NCI-H524 (cell line): ENCODE measurements around the gene SLC25A6.
"Not testable (repeated sequence)": the region's sequence is repeated elsewhere in the genome, so short reads cannot be mapped to it uniquely, and the experiment has no call there.

Experiments
- DNase-seq, 2 experiments: peaks; one replicate each; lab custom pipeline; 2025; lab: John Stamatoyannopoulos, UW

SLC25A6 gene

DNA sequence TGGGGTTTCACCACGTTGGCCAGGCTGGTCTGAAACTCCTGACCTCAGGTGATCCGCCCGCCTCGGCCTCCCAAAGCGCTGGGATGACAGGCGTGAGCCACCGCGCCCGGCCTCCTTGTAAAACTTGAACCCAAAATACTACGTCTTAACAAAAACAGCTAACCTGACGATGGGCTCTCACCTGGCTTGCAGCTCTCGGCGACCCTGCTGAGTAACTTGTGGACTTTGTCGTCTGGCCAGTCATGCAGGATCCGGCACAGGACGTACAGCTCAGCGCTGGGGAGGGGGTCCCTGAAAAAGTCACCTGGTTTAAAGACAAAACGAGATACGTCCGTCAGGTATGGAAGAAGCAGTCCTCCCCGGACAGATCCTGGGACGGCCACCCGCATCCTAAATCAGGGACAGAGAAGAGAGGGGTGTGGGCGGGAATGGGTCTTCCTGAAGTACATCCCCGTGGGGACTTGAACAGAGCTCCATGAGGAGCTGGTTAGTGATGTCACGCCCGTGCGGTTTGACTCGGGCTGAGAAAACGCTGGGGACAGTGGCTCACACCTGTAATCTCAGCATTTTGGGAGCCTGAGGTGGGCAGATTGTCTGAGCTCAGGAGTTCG, 20.7 kb upstream of the SLC25A6 start:
- no peak for DNase-seq

- no peak for DNase-seq
Measured at GRCh38 chrX:1411326-1411725, 19.4 kb upstream of the SLC25A6 start.

- DNase-seq = no peak
Measured at GRCh38 chrX:1407035-1407434, 15.1 kb upstream of the SLC25A6 start.

- not testable (repeated sequence) for DNase-seq
Measured at GRCh38 chrX:1405769-1406168, 13.9 kb upstream of the SLC25A6 start.

GRCh38 chrX:1403867-1404266, 12.0 kb upstream of the SLC25A6 start:
- not testable (repeated sequence) for DNase-seq

GRCh38 chrX:1403228-1403627, 11.3 kb upstream of the SLC25A6 start:
- DNase-seq = no peak

DNA sequence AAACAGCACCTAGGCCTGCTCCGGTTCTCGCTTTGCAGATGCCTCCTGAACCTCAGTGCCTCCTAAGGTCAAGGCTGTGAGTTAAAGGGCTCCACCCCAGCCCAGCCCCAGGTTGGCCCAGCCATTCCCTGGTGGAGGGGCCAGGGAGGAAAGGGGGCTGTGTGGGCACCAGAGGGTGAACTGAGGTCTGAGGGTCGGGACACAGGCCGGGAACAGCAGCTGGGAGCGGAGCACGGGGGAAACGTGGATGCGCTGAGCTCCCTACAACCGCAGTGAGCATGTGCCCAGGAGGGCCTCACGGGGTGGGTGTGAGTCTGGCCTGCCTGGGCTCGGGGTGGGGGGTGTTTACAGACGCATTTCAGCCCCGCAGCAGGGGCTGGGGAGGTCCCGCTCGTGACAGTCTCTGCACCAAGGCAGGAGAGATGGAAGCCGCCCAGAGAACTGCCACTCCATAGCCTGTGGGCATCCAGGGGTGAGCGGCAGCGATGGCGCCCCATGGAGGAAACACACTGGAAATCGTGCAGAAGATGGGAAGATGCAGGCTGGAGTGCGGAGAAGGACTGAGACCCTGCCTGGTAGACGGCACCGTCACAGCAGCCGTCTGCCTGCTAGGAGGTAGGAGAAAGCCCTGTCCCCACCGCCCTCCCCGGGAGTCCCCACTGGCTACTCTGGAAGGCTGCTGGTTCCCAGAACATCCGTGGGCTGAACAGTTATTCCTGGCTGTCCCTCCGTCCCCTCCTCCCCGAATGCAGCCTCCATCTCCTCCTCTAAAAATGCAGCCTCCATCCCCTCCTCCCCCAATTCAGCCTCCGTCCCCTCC, 9.9 kb upstream of the SLC25A6 start:
- no peak for DNase-seq

DNA sequence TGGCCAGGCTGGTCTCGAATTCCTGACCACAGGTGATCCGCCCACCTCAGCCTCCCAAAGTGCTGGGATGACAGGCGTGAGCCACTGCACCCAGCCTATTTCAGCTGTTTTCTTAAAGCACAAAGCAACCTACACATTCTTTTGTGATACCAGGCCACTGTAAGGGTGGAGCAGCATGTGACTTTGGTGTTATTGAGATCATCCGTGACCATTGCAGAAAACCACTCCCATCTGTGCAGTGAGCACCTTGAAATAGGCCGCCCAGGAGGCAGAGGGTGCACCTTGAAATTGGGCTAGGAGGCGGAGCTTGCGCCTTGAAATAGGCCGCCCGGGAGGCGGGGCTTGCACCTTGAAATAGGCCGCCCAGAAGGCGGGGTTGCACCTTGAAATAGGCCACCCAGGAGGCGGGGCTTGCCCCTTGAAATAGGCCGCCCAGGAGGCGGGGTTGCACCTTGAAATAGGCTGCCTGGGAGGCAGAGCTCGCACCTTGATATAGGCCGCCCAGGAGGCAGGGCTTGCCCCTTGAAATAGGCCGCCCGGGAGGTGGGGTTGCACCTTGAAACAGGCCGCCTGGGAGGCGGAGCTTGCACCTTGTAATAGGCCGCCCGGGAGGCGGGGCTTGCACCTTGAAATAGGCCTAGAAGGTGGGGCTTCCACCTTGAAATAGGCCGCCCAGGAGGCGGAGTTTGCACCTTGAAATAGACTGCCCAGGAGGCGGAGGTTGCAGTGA, 9.0 kb upstream of the SLC25A6 start:
- no peak for DNase-seq

GRCh38 chrX:1400049-1400448, 8.1 kb upstream of the SLC25A6 start:
- DNase-seq = no peak

DNA sequence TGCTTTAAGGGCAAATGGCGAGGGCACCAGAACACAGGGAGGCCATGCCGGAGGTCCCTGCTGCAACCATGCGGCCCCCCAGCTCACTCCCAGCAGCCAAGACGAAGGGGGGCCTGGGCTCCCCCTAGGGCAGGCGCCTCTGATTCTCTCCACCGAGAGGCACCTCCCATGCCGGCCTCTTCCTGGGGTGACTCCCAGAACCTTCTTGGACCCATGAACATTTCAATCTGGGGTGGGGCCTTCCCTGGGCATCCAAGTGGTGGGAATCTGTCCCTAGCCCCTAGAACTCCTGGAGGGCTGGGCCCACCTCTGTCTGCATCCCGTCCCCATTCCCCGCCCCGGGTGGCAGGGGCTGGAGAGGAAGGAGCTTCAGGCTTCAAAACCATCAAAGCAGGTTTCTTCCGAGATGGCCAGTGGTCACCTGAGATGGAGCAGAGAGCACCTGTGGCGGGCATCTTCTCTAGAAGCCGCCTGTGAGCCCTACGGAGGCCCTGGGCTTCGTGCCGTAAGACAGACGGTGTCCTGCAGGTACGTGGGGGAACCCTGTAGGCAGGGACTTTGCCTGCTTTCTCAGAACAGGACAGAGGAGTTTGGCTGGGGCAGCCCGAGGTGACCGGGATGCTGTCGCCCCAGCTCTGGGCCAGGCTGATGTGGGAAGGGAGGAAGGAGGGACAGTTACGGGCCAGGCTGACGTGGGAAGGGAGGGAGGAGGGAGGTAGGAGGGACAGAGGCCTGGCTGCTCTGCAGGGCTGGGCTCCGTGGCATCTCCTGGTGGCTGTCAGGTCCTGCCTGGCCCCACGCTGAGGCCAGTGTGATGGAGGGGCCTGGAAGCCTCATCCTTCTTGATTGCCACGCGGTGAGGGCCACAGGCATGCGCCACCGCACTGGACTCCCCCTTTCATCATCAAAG, 6.8 kb upstream of the SLC25A6 start:
- no peak for DNase-seq

DNA sequence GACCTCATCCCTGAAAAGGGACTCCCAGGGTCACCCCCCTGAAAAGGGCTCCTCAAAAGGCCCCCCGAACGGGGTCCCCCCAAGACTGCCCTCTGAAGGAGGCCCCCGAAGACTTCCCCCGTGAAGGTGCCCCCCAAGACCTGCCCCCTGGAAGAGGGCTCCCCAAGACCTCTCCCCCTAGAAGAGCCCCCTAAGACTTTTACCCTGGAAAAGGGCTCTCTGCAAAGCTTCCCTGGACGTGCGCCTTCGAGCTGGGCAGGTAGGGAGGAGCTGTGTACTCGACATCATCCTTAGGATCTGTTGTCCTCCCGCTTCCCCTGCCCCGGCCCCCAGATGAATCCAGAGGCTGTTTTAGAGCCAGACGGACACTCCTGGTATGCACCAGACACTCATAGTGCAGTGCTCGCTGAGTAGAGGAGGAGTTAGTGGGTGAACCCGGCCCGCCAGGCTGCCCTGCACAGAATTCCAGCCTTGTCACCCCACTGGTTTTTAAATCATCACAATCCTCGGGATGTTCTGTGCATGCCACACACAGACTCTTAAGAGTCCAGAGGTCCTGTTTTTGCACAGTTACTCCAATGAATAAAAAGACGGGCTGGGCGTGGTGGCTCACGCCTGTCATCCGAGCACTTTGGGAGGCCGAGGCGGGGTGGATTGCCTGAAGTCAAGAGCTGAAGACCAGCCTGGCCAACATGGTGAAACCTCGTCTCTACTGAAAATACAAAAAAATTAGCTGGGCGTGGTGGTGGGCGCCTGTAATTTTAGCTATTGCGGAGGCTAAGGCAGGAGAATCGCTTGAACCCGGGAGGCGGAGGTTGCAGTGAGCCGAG, 5.7 kb upstream of the SLC25A6 start:
- DNase-seq = no peak

- DNase-seq = no peak
Measured at GRCh38 chrX:1397001-1397400, 5.1 kb upstream of the SLC25A6 start.

GRCh38 chrX:1395646-1396216, 3.8 kb upstream of the SLC25A6 start:
- no peak for DNase-seq

DNA sequence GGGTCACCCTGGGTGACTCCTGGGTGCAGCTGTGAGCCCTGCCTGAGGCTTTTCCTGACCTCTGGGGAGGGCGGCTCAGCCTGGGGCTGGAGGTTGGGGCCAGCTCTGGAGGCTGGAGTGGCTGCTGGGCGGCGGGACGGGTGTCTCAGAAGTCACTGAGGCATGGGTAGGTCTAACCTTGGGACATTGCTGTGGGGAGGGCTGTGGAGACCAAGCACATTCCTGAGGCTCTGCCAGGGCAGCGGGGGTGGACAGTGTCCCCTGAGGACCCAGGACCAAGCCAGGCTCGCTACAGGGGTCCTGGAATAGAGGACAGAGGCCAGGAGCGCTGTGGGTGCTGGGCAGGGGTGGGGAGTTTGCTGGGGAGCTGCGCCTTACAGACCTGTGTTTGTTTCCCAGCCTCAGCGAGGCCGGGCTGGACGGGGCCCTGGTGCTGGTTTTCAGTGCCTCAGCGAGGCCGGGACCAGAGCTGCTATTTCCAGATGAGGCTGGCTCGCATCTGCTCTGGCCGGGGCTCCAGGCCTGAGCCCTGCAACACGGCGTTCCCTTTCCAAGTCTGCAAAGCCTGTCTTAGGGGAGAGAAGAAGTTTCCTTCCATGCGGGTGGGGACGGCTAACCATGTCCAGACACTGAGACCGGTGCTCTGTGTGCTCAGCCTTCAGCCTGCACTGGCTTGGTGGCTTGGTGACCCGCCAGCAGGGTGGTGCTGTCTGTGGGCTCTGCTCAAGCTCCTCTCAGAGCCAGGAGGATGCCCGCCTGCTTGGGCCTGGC, 3.0 kb upstream of the SLC25A6 start:
- no peak for DNase-seq

- DNase-seq = no peak
Measured at GRCh38 chrX:1393871-1394615, 2.1 kb upstream of the SLC25A6 start.

DNA sequence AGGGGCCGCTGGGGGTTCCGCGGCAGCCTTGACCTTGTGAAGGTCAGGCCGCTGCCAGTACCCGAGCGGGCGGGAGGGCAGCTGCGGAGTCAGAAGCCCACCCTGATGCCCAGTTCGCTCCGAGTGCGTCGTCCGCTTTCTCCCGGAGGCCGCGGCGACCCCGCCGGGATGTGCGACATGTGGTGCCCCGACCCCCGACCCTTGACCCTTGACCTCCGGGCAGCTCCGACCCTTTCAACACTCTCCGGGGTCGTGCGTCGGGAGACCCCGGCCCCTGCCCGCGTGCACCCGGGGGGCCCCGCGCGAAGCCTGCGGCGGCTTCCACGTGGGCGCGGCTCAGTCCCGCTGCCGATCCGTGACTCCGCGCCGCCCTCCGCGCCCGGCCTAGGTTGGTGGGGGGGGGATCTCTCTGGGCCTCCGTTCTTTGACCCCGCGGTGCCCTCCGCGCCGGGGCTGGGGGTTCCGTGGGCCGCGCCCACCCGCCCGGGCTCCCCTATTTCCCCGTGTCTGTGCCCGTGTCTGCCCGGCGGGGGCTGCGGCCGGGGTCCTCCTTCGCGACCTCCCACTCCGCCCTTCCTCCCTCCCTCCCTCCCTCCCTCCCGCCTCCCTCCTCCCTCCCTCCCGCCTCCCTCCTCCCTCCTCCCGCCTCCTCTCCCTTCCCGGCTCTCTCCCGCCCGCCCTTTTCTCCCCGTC, 609 bp upstream of the SLC25A6 start:
- DNase-seq = no peak

DNA sequence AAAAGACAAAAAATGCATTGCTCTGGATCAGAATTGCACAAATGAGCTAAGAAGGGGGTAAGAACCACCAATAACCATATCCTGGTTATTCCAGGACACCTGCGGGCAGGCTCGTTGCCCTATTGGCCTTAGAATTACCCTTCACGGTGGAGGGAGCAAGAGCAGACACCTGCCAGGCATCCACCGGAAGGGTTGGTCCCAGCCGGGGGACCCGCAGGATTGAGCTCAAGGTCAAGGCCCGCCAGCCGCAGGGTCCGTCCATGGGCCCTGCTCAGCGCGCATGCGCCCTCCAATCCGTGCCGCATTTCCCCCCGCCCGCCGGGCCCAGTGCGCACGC, 575 bp downstream of the SLC25A6 start:
- no peak for DNase-seq

GRCh38 chrX:1390621-1391369, 1.1 kb downstream of the SLC25A6 start:
- no peak for DNase-seq
